Measurements from ENCODE around the gene AGK.

AGK gene

DNA sequence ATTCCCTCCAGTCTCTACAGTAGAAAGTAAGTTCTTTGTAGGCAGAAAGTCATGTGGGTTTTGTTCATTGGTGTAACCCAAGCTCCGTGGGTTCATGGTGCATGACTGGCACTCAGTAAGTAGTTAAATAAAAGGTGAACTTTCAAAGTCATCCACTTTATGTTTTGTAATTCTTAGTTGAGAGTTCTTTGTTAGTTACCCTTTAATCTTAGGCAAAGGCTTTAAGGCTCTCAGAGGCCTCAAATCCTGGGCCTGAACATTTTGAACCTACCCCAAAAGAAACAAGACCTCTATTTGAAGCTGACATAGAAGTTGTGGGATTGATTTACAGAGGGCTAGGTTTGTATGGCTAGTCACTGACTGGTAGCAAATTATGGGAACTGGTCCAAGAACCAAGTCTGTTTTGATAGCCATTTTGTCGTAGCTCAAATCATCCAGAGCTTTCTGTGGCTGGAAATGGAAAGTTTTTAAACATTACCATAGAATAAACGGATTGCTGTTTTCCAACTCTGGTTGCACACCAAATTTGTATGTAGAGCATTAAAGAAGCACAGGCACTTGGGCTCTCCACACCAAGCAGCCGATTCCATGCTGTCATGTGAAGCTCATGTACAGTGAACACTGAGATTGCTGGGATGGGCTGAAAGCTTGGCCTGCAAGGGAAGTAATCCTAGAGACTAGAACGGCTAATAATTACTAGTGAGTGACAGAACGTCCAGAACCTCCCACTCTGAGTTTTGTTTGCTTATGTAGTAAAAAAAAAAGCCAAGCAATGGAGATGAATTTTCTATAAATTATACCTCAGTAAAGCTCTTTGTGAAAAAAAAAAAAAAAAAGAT, 97.3 kb downstream of the AGK start:
- no peak for DNase-seq

DNA sequence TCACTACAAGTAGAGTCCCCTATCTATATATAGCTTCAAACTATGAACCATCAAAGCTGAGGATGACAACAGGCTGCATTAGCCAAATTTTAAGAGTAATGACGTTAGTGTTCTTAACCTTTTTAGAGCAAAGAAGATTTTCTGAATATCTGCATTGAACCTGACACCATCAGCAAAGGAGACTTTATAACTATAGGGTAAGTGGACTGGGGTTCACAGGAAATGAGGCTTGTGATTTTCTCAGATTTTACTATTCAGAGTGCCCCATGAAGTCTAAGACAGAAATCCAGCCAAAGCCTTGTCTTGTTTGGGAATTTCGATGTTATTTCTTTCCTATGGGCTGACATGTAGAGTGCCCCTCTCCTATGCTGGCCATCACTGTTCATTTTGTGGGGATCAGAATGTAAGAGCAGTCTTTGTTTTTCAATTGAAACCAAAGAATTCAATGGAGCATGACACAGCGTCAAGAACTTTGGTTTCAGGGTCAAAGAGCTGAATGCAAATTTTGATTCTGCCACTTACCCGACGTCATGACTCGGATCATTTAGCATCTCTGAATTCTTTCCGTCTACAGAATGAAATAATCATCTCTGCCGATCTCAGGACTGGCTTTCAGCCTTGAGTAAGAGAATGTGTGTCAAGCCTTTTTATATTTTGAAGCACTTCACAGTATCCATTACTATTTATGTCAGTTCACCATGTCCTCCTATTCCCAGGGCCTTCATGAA, 98.1 kb downstream of the AGK start:
- no peak for DNase-seq

DNA sequence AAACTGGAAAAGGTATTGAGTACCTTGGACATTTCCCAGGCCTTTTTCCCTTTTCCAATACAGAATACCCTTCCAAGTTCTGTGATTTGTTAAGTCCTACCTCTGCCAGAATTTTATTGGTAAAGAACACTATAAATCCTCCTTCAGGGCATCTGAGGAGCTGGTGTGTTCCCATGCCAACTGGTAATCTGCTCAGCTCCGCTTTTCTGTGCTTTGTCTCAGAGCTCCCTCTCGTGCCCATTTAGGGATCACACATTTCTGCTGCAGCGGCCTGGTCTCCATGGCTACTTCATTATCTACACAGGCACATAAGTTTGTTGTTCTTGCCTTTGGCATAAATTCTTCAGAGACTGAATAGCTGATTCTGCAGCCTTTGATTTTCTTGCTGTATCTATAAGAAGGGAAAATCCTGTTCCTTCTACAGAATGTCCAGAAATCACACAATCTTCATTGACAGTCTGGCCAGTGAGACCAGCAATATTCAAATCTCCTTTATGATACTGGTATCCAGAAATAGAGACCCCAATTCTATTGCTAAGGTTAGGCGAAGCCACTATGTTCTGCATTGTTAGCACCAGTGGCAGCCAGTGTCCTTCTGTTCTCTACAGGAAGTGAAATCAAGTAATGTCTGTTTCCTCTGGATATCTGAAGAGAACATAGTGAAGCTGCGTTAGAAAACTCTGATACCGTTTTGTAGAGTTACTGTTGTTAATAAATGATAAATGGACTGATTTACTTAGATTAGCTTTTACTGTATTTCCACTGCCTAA, 98.8 kb downstream of the AGK start:
- peak; percentile 76 for DNase-seq

DNA sequence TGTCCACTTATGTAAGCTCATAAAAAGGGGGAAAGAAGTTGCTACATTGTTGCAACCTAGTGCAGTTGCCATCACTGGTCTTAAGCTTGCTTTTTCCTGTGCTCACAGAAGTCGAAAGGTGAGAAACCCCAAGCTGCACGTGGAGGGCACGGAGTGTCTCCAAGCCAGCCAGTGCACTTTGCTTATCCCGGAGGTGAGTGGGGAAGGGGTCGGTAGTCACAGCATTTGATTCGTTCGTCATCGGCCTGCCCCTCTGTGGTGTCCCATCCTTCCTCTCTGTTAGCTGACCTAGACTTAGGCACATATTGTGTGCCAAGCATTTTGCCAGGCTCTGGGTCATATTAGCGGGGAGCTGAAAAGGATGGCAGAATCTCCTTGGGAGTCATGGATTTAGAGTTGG, 100.2 kb downstream of the AGK start:
- DNase-seq, result no peak

DNA sequence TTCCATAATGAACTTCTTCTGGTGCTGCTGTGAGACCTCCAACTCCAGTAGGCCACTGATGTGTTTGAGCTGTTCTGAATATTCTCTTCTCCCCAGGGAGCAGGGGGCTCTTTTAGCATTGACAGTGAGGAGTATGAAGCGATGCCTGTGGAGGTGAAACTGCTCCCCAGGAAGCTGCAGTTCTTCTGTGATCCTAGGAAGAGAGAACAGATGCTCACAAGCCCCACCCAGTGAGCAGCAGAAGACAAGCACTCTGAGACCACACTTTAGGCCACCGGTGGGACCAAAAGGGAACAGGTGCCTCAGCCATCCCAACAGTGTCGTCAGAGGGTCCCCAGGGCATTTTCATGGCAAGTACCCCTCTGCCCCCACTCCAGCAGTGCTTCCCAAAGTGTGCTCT, 101.5 kb downstream of the AGK start:
- no peak for DNase-seq

DNA sequence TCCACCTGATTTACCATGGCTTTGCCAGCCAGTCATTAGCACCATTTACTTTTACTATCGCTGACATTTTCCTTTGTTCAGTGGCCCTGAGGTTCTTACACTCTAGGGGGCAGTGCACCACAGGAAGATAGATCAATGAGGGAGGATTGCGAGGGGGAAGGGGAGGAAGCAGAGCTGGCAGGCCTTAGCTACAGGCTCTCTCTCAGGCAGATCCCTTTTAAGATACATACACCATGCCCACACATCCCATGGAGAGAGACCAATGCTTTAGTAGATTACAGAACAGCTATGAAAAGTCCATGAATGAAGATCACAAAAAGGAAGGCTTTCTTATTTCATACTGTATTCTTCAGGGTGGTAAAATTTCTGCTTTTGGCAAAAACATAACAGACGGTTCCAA, 103.3 kb downstream of the AGK start:
- peak; percentile 60 for DNase-seq

DNA sequence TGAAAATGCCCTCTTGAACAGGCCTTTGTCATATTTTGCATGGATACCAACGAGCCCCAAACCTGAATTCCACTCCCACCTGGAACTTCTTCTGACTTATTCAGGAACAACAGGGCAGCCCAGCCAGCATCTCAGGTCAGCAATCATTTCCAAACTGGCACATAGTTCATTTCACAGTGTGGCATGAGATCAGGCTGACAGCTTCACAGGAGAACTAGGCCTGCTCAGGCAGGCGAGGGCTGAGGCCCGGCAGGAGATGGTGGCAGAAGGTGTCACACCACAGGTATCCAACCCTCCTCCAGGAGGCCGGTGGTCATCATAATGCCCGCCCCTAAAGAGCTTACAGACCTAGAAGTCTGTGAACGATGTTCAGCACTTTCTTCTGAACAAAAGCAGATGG, 108.3 kb downstream of the AGK start:
- DNase-seq, result no peak

DNA sequence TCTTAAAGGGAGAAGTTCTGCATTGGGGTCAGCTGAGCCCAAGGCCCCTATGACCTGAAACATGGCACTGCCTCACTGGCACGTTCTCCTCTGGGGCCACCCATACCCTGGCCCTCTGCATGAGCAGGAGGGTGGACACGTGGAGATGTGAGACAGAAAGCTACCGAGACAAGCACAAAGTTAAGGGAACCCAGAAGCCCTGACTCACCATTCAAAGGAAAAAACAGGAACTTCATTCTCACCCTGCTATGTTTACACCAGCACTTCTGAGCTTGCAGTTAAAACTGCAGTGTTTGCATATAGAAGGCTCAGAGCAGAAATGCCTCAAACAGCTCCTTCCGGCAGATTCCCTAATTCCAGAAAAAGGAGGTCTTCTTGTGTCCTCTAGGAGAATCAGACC, 109.0 kb downstream of the AGK start:
- no peak for DNase-seq

DNA sequence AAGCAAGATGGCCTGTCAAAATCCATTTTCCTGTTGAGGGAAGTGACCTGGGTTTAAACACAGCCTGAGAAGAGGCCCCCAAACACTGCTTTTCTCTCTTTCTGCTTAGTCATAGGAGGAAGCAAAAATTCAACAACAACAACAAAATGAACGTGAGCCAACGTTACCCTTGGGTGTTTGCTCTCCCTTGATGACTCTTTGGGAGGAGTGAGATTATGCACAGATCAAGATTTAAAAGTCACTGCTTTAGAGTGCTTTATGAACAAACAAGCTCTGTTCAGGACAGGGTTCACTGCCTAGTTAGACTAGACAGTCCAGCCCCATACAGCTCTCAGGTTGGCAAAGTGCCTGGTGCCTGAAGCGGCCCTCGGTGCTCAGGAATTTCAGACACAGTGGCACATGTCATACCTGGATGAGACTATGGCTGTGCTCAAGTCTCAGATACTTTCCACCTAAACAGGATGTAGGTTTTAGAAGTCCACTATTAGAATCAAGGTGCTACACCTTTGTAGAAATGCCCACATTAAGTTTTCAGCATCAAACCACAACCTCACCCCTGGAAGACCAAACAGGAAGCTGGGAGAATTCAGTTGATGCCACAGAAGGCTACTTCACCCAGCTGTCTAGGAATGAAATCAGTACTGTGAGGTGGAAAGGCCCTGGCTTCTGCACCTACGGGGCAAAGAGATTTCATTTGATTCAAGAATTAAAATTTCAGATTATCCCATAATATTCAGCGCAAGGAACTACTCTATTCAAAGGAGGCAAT, 112.1 kb downstream of the AGK start:
- no peak for DNase-seq

DNA sequence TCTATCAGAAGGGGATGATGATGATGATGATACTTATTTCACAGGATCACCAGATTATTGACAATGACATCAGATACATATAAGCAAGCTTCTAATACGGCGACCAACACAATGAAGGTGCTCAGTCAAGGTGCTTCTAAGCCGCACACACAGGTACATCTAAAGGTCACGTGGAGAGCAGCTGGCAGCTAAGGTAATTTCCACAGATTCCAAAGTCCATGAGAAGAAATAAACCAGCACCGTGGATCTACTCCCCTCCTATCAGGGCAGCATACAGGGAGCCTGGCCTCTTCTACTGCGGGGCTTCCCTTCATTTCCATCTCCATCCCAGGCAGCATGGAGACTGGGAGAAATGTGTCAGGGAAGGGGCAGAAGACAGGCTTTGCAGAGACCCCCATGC, 113.2 kb downstream of the AGK start:
- DNase-seq, result no peak

DNA sequence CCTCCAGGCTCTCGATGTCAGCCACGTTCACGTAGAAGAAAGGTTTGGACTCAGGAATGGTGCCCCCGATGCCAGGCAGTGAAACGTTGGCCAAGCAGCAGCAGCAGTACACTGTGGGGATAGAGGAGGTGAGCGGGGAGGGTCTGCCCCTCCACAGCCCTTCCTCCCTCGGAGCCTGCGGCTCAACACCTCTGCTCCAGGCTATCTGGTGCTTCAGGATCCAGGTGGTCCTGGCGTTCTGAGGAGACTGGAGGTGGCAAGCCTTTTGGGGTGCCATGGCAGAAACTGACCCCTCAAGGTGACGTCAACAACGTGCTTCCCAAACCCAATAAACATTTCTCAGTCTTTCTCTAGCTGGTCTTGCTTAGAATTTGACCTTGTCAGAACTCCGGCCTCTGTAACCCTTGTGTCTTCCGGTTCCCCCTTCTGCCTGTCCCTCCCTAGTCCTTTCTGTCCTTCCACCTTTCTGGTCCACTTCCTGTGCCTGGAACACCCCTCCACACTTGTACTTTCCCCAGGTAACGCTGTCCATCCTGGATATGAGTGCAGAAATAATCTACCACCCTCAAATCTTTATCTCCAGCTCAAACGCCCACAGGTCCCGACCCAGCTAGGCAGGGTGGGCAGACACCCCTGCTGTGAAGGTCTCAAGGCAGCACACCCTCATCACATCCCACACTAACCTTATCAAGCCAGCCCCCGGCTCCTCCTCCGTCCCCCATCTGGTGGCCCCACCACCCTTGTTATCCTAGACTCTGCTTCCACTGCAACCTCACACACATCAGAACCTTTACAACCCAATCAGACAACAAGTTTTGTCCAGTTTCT, 114.2 kb downstream of the AGK start:
- DNase-seq, result no peak

DNA sequence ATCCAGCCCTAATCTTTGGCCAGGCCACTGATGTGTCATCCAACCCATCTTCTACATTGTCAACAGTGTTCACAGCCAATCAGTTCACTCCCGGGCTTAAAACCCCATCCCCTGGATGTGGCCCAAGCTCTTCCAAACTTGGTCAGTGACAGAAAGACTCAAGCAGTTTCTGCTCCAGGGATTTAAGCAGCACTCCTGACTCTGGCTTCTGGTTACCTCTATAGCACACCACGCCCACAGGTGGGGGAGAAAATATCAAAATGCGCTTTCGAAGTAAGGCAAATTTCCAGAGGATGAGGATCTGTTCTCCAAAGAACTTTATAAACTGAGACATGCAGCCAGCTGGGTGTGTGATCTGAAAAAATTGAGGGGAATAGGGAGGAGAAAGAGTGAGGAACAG, 114.9 kb downstream of the AGK start:
- no peak for DNase-seq

DNA sequence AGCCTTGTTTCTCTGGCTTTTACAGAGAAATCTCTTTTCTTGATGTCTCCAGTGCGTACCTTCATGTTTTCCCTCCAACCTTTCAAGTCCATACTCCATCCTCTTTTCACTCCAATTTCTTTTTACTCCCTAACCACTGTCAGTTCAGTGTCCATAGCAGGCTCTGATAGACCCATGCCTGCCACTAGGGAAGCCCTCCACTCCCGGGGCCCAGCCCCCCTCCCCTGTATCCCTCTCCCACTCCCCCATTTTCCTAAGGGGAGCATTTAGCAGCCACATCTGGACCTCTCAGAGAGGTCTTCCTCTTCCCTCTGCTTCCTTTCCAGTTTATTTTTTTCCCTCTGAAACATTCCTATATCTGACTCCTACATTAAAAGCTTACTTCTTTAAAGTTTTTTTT, 117.6 kb downstream of the AGK start:
- DNase-seq, result no peak

DNA sequence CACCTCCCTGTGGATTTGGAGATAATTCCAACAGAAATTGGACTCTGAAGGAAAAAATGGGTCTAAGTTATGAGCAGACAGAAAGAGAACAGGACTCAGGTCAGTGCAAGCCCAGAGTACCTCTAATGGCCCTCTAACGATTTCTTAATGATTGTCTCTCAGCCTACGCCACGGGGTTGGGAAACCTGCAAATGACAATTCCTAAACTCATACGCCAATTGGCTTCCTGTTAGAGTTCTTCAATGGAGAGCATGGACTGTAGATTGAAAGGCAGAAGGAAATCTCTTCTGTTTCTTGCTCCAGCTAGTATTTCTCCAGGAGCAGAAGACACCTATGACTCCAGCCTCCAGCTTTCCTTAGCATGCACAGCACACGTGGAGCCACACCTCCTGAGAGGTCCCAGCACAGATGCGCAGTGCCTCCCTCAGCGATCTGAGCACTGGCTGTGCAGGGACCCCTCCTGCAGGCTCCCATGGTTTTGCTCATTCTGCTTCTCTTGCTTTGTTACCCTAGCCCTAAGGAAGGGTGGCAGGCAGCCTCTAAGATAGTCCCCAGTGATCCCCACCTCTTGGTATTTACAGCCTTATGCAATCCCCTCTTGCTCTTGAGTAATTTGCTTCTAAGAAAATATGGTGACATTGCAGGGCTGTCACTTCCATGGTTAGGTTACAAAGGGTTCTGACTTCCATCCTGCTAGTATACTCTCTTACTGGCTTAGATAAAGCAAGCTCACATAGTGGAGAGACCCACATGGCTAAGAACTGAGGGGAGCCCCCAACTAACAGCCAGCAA, 120.7 kb downstream of the AGK start:
- DNase-seq, result no peak

DNA sequence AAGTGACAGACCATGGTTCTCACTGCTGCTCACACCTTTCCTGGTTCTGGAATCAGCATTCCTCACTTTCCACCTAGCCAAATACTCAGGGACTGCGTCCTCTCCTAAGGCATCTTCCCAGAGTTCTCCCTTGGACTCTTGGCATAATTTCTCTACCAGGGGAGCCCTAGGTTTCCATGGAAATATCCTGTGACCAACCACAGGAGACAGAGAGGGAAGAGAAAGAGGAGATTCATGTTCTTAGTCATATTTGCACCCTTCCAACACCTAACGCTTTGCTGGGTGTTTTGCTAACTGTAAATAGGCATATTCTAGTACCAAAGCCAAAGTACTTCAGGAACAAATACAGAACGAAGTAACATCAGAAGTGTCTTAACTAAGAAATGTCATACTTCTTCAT, 122.1 kb downstream of the AGK start:
- no peak for DNase-seq

DNA sequence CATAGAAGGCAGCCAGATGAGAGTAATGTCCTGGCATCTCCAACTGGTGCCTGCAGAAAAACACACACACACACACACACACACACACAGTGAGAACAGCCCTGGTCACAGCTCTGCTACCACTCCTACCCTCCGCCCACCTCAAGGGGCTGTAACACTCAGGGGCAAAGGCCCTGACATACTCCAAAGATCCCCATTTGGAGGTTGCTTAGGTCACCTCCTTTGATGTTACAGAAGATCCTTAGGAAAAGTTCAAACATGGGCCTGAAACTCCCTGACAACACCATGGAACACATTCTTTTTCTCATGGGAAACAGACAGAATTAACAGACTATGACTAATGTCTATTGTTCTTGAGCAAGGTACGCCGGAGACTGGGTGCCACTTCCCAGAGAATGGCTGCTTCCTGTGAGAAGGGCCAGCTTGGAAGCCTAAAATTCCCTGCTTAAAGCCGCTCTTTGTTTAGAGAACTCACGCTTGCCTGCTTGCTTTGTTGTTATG, 123.0 kb downstream of the AGK start:
- DNase-seq, result no peak

DNA sequence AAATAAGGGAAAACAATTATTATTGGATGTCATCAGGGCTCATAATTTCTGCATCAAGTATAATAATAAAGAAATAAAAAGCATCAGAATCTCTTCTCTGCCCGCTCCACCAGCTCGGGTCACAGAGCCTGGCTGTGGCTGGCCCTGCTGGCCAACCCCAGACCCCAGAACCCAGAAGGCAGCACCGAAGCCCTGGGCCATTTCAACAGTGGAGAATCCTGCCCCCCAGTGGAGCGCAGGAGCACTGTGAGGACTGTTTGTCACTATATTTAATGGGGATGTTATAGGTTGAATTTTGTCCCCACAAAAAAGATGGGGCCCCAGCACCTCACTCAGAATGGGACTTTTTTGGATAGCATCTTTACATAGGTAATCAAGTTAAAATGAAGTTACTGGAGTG, 123.5 kb downstream of the AGK start:
- DNase-seq, result no peak

DNA sequence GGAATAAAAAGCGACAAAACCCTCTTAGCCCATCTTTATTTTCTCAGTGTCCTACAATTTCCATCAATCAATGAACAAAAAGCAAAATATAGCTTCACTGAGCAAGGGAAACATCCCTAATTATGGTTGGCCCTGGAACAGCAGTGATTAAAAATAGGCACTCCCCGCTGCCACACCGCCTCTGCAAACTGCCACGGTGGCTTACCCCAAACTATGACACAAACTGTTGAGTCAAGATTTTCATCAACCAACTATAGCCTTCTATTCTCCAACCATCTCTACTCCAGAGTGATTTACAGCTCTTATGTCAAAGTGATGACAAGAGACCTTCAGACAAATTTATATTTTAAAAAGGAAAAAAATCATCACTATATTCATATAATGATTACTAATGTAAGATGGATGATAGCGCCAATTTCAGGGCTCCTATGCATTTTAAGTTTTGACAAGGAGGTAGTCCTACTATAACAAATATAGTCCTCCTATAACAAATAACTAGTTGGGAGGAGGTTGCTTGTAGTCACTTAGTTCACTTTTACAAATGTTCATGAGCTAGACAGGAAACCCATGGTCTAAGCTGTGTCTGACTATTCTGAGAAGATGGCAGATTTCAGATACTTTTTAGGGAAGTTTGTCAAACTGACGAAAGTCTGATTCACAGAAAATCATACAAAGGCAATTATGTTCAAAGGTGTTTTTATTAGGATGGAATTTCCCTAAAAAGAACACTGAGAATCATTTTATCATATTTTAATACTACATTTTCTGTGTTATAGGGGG, 124.4 kb downstream of the AGK start:
- DNase-seq, result no peak

DNA sequence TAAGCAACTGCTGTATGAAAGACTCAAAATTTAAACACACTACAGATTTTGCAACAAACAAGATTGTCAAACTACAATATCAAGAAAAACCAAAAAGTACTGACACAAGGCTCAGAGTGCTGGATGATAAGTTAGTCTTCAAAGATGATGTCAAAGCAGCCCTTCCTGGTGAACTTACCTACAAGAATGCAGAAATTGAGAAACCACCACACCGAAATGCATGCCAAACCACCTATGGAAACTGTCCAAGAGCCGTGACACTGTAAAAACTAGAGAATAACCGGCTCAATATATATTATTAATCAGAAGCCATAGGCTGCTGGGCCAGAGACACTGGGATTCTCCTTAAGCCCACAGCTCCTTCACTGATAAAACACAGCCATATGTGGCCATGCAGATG, 125.4 kb downstream of the AGK start:
- peak; percentile 25 for DNase-seq

DNA sequence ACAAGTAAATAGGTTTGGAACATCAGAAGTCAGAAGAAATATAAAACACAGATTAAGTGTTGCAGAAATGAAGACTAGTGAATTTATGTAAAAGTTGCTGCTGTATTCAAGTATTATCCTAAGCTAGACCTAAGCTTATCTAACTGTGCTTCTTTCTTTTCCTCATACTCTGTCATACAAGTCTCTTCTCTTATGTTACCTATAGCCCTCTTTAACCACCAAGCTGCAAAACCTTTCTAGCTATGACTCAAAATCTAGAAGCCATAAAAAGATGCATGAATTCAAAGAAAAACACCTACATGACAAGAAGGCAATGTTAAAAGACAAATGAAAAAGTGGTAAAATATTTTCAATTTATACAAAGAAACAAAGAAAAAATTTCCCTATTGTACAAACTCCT, 127.8 kb downstream of the AGK start:
- no peak for DNase-seq
